Epithelial cell of esophagus (primary cell): ENCODE results near the gene AP1G1.

Experiments
- DNase-seq: peaks from one replicate; pipeline ENCODE4 v3.0.0; 2010; ENCODE audit warnings: low read depth
- H3K4me3 ChIP-seq: 2 replicates; pipeline ENCODE4 v1.5.1; 2011; ENCODE audit warnings: mild to moderate bottlenecking, low read length, control low read depth
- TF ChIP-seq, protein P1 (sequence below): IDR thresholded peaks from 2 replicates; pipeline ENCODE4 v1.5.1; 2011; ENCODE audit warnings: low read depth, mild to moderate bottlenecking, low read length, control low read depth, inconsistent platforms; ENCODE audit not compliant: insufficient read depth; ENCODE audit errors: missing control alignments

Gene AP1G1

DNA sequence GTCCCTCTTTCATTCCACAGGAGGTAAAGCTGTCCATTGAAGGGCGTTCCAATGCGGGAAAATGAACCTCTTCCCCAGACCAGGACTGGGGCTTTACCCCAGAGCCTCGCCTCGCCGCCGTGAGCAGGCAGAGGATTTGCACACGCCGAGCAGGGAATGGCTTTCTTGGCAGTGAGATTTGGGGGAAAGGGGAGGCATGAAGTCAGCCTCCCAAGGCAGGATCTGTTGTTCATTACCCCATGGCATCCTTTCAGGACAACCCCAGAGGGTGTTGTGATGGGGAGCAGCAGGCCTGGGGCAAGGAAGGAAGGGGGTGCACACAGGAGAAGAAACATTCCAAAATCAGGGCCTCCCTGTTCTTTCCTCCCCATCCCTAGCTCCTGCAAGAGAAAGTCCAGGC is 43.1 kb upstream of the AP1G1 start:
- TF ChIP-seq, protein P1, sequence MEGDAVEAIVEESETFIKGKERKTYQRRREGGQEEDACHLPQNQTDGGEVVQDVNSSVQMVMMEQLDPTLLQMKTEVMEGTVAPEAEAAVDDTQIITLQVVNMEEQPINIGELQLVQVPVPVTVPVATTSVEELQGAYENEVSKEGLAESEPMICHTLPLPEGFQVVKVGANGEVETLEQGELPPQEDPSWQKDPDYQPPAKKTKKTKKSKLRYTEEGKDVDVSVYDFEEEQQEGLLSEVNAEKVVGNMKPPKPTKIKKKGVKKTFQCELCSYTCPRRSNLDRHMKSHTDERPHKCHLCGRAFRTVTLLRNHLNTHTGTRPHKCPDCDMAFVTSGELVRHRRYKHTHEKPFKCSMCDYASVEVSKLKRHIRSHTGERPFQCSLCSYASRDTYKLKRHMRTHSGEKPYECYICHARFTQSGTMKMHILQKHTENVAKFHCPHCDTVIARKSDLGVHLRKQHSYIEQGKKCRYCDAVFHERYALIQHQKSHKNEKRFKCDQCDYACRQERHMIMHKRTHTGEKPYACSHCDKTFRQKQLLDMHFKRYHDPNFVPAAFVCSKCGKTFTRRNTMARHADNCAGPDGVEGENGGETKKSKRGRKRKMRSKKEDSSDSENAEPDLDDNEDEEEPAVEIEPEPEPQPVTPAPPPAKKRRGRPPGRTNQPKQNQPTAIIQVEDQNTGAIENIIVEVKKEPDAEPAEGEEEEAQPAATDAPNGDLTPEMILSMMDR = no peak
- H3K4me3 ChIP-seq = no peak overlapping the region
- DNase-seq = no peak

DNA sequence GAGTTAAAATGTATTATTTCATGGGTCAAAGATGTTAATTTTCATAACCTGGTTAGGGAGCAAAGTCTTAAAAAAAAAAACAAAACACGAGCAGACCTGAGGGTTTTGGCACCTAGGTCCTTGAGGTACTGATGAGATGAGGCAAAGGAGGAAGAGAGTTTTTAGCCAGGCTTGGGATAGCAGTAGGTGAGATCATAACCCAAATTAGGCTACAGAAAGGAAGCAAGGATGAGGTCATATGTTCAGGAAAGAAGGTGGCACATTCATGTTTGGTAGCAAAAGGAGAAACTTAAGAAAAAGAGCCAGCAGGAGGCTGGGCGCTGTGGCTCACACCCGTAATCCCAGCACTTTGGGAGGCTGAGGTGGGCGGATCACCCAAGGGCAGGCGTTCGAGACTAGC is 40.0 kb upstream of the AP1G1 start:
- TF ChIP-seq, protein P1 = no peak
- DNase-seq = no peak
- no peak overlapping the region for H3K4me3 ChIP-seq

DNA sequence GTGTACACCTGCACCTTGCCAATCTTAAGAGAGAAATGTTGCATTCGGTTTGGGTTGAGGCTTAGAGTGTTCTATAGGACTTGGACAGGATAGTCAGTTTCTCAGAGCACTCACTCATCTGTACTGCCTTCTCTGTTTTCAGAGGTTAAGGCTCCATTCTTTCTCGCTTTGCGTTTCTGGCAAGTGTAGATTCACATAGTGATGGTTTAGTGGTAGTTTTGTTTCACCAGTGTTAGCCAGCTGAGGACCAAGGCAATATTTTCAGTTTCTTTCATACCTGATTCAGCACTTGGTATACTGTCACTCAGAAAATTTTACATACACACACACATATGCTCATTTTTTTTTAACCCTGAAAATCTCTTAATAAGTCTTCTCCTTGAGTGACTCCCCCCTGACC is 38.5 kb upstream of the AP1G1 start:
- no peak for DNase-seq
- TF ChIP-seq, protein P1 = no peak
- peak overlapping the region; percentile 97 for H3K4me3 ChIP-seq

DNA sequence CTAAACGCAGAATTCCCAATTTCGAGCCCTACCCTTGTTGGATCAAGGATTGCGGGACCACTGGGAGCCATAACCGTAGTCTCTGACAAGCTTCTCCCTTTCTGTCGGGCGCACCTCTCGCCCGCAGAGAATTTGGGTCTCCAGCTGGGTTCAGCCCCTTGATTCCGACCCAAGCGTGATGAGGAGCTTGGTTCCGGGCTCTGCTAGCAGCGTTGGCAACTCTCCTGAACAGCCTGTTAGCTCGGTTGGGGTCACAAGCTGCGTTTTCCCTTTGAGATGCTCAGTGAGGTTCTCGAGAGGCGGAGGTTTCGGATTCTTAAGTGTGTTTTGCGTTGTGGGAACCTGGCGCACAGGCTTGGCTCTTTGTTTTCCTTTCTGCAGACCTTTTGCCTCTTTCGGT is 37.8 kb upstream of the AP1G1 start:
- TF ChIP-seq, protein P1 = no peak
- H3K4me3 ChIP-seq = peak overlapping the region; percentile 97
- DNase-seq = peak; percentile 11

DNA sequence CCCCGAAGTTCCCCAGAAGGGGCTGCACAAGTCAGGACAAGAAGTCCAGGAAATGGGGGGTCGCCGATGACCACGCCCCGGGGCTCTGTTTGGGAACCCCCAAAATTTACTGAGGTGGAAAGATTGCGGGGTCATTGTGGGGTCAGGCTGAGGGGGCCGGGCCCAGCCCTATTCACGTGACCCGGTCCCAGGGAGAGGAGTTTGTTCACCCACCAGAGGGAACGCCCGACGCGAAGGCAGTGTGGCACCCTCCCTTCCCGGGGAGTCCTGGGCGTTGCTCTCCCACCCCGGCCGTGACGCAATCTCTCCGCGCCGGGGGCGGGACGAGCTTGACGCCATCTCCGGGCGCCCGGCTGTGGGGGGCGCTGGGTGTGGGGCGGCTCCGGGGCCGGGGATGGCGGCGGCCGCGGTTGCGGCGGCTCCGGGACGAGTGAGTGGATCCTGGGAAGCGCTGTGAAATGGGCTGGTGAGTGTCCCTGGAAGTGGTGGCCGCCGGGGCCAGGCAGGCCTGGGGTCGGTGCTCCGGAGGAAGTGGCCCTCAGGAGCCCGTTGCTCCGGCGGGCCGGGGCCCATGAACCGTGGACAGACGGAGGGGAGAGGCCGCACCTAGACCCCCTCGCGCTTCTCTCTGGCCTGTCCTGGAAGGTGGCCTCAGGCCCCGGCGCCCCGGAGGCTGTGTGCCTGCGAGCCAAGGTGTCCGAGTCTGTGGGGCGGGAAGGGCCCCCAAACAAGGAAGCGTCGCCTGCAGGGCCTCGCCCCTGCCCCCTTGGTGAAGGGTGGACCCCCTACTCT is 37.2 kb upstream of the AP1G1 start, which contains the start of gene ATXN1L:
TSS of gene ATXN1L (plus strand) at position 338 of the 792 bp plus-strand sequence. CDS start 3,765 bp downstream, outside the sequence.
- TF ChIP-seq, protein P1 = no peak
- DNase-seq = peak; percentile 91
- H3K4me3 ChIP-seq = peak within 1 kb of the TSS; percentile 97

DNA sequence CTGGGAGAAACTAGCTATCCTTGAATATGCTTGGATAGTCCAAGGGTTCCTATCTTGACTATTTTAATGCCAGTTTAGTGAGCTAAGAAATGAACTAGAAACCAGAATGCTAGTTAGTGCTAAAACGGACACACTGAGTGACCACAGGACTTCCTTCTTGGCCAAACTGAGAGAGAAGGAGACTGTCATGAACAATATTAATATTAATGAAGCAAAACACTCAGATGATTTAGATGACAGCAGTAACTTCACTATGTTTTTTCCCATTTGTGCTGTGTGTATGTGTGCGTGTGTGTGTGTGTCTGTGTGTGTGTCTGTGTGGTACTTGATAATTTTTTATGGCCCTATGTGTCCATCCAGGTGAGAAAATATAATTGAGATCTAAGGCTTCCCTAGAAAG is 34.9 kb upstream of the AP1G1 start:
- no peak for DNase-seq
- H3K4me3 ChIP-seq = no peak overlapping the region
- TF ChIP-seq, protein P1 = no peak

DNA sequence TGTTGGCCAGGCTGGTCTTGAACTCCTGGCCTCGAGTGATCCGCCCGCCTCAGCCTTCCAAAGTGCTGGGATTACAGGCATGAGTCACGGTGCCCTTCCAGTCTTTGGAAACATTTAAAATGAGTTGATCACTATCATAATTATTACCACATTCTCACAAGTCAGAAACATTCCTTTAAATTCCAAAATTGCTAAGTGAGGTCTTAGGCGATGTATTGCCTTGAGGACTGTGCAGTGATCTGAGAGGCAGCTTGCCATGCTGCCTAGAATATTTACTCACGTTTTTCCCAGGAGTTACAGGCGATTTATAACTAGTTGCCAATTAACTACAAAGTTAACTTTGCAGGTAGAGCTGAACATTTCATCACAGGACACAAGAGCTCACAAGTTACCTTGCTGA is 31.4 kb upstream of the AP1G1 start:
- no peak for DNase-seq
- TF ChIP-seq, protein P1 = no peak
- no peak overlapping the region for H3K4me3 ChIP-seq
